Measurements from ENCODE around the gene LRMDA.

DNA sequence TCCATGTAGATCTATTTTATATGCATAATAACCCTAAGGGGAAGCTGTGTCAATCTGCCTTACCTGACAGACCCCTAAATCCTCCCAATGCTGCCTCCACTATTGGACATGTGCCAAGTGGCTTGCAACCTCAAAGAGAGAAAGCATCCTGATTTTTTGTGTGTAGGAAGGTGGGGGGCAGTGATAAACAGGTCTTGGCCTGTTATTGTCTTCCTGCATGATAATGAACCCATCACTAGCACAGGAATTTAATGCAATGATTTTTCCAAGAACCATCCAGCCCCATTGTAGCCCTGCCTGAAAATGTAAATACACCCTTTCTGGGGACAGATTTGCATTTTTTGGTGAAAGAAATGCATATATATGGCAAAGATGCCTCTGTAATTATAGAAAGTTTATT, 850.2 kb downstream of the LRMDA start:
- TF ChIP-seq, protein P1, sequence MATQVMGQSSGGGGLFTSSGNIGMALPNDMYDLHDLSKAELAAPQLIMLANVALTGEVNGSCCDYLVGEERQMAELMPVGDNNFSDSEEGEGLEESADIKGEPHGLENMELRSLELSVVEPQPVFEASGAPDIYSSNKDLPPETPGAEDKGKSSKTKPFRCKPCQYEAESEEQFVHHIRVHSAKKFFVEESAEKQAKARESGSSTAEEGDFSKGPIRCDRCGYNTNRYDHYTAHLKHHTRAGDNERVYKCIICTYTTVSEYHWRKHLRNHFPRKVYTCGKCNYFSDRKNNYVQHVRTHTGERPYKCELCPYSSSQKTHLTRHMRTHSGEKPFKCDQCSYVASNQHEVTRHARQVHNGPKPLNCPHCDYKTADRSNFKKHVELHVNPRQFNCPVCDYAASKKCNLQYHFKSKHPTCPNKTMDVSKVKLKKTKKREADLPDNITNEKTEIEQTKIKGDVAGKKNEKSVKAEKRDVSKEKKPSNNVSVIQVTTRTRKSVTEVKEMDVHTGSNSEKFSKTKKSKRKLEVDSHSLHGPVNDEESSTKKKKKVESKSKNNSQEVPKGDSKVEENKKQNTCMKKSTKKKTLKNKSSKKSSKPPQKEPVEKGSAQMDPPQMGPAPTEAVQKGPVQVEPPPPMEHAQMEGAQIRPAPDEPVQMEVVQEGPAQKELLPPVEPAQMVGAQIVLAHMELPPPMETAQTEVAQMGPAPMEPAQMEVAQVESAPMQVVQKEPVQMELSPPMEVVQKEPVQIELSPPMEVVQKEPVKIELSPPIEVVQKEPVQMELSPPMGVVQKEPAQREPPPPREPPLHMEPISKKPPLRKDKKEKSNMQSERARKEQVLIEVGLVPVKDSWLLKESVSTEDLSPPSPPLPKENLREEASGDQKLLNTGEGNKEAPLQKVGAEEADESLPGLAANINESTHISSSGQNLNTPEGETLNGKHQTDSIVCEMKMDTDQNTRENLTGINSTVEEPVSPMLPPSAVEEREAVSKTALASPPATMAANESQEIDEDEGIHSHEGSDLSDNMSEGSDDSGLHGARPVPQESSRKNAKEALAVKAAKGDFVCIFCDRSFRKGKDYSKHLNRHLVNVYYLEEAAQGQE (tag by site-specific recombination; IDR thresholded peaks at IDR 0.05) = no peak
- TF ChIP-seq, protein P2, sequence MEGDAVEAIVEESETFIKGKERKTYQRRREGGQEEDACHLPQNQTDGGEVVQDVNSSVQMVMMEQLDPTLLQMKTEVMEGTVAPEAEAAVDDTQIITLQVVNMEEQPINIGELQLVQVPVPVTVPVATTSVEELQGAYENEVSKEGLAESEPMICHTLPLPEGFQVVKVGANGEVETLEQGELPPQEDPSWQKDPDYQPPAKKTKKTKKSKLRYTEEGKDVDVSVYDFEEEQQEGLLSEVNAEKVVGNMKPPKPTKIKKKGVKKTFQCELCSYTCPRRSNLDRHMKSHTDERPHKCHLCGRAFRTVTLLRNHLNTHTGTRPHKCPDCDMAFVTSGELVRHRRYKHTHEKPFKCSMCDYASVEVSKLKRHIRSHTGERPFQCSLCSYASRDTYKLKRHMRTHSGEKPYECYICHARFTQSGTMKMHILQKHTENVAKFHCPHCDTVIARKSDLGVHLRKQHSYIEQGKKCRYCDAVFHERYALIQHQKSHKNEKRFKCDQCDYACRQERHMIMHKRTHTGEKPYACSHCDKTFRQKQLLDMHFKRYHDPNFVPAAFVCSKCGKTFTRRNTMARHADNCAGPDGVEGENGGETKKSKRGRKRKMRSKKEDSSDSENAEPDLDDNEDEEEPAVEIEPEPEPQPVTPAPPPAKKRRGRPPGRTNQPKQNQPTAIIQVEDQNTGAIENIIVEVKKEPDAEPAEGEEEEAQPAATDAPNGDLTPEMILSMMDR (tag by site-specific recombination; IDR thresholded peaks at IDR 0.05) = no peak
- no peak for TF ChIP-seq ZNF112 (tag by site-specific recombination; IDR thresholded peaks at IDR 0.05)
- TF ChIP-seq, protein P3, sequence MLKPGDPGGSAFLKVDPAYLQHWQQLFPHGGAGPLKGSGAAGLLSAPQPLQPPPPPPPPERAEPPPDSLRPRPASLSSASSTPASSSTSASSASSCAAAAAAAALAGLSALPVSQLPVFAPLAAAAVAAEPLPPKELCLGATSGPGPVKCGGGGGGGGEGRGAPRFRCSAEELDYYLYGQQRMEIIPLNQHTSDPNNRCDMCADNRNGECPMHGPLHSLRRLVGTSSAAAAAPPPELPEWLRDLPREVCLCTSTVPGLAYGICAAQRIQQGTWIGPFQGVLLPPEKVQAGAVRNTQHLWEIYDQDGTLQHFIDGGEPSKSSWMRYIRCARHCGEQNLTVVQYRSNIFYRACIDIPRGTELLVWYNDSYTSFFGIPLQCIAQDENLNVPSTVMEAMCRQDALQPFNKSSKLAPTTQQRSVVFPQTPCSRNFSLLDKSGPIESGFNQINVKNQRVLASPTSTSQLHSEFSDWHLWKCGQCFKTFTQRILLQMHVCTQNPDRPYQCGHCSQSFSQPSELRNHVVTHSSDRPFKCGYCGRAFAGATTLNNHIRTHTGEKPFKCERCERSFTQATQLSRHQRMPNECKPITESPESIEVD (tag by site-specific recombination; IDR thresholded peaks at IDR 0.05) = no peak
- TF ChIP-seq ZNF830 (tag by site-specific recombination; IDR thresholded peaks at IDR 0.05; ENCODE audit: low read depth) = no peak
- no peak for TF ChIP-seq ZNF274 (IDR thresholded peaks at IDR 0.05; ENCODE audit: low read length)
- no peak for TF ChIP-seq ZNF274 (tag by site-specific recombination; IDR thresholded peaks at IDR 0.05; ENCODE audit: borderline replicate concordance)
- no peak for TF ChIP-seq ZNF350 (tag by site-specific recombination; IDR thresholded peaks at IDR 0.05)
- TF ChIP-seq YY1 (tag by site-specific recombination; IDR thresholded peaks at IDR 0.05) = no peak
- no peak for TF ChIP-seq SP3 (tag by site-specific recombination; IDR thresholded peaks at IDR 0.05)
- no peak for TF ChIP-seq ZNF707 (tag by site-specific recombination; IDR thresholded peaks at IDR 0.05)
- TF ChIP-seq ZNF785 (tag by site-specific recombination; IDR thresholded peaks at IDR 0.05) = no peak
- TF ChIP-seq, protein P4, sequence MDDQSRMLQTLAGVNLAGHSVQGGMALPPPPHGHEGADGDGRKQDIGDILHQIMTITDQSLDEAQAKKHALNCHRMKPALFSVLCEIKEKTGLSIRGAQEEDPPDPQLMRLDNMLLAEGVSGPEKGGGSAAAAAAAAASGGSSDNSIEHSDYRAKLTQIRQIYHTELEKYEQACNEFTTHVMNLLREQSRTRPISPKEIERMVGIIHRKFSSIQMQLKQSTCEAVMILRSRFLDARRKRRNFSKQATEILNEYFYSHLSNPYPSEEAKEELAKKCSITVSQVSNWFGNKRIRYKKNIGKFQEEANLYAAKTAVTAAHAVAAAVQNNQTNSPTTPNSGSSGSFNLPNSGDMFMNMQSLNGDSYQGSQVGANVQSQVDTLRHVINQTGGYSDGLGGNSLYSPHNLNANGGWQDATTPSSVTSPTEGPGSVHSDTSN (CRISPR knock-in tag; IDR thresholded peaks at IDR 0.05) = no peak
